Thyroid gland (tissue), 4 donors: ENCODE results near the gene PRRT1B. TPM values are rescaled to one million over a fixed set of nuclear protein-coding genes. Genes with fewer than 3 reads are reported as not detected.
A peak's percentile ranks its signal among the peaks of the same experiment; 100 is the strongest.

Source experiments
- DNase-seq, 2 donors: peaks; one replicate each; pipeline ENCODE4 v3.0.0-alpha.2; 2019
- H3K27ac ChIP-seq, 3 donors: fragments of 200-600 bp; sonication (generic); 1 replicate in 2 of 3; 2 replicates in 1 of 3; pipeline ENCODE4 v1.5.1; 2016 to 2019; ENCODE audit warnings: mild to moderate bottlenecking in 1 of 3, moderate library complexity in 1 of 3
- H3K27me3 ChIP-seq: fragments of 200-600 bp; sonication (generic); one replicate; pipeline ENCODE4 v1.5.1; 2019
- H3K36me3 ChIP-seq, 2 donors: fragments of 200-600 bp; sonication (generic); one replicate each; pipeline ENCODE4 v1.5.1; 2016 to 2019
- H3K4me1 ChIP-seq, 2 donors: fragments of 200-600 bp; sonication (generic); one replicate each; pipeline ENCODE4 v1.5.1; 2017 to 2019
- H3K4me3 ChIP-seq, 3 donors: fragments of 200-600 bp; sonication (generic); replicated peaks in 1 of 3; 1 replicate in 2 of 3; 2 replicates in 1 of 3; pipeline ENCODE4 v1.5.1; 2016; ENCODE audit warnings: mild to moderate bottlenecking in 1 of 3
- H3K9me3 ChIP-seq: fragments of 200-600 bp; sonication (generic); one replicate; pipeline ENCODE4 v1.5.1; 2017
- POLR2A ChIP-seq, 2 donors: fragments of 450-650 bp; IDR thresholded peaks; one replicate each; pipeline ENCODE4 v1.6.1; 2017; ENCODE audit warnings: antibody characterized with exemption in 2 of 2, mild to moderate bottlenecking in 2 of 2, moderate library complexity in 1 of 2
- WGBS, 2 donors: methylation state at CpG; one replicate each; pipeline ENCODE4 v1.1.5; 2017; 5-methylcytosine and 5-hydroxymethylcytosine counted together
- intact Hi-C: fragments of 100-400 bp; cut with DNase I; formaldehyde crosslinking; loops from one replicate; pipeline ENCODE4 v1.15.1; 2023
- total RNA-seq, 4 donors: library from RNA; depleted of rRNA; stranded (reverse); fragments of >200 nt; gene quantifications; one replicate each; pipeline ENCODE4 v1.2.3, GENCODE V29; 2016
- TF ChIP-seq, protein P1 (sequence below), 6 experiments: fragments of 200-600 bp in 3 of 6; fragments of 450-650 bp in 3 of 6; sonication (generic) in 3 of 6; IDR thresholded peaks; one replicate each; pipeline ENCODE4 v1.5.1; 2016 to 2019; ENCODE audit warnings: antibody characterized with exemption in 6 of 6, mild to moderate bottlenecking in 2 of 6, inconsistent platforms in 1 of 6, moderate library complexity in 1 of 6

PRRT1B gene
- total RNA-seq, 4 donors from 2014 or later = not detected

DNA sequence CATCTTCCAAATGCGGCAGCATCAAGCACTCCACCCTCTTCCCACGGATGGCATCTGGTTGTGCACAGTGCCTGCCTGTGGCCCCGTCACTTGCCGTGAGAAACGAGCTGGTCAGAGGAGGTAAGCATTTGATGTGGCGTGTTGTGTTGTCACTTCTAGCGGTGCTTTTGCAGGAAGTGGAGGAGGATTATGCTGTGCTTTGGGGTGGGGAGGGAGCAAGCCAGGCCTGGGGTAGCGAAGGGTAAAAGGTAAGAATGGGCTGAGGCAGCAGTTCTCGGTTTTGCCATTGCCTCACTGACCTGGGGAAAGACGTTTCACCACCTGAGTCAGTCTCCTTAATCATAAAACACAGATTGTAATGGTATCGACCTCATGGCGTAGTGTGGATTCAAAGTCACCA lies 44.9 kb upstream of the PRRT1B start:
- no peaks in the 10 kb centered on the region for H3K9me3 ChIP-seq
- H3K27me3 ChIP-seq = no peaks in the 10 kb centered on the region
- TF ChIP-seq POLR2A (IDR thresholded peaks at IDR 0.05) = no peak
- TF ChIP-seq, protein P1, sequence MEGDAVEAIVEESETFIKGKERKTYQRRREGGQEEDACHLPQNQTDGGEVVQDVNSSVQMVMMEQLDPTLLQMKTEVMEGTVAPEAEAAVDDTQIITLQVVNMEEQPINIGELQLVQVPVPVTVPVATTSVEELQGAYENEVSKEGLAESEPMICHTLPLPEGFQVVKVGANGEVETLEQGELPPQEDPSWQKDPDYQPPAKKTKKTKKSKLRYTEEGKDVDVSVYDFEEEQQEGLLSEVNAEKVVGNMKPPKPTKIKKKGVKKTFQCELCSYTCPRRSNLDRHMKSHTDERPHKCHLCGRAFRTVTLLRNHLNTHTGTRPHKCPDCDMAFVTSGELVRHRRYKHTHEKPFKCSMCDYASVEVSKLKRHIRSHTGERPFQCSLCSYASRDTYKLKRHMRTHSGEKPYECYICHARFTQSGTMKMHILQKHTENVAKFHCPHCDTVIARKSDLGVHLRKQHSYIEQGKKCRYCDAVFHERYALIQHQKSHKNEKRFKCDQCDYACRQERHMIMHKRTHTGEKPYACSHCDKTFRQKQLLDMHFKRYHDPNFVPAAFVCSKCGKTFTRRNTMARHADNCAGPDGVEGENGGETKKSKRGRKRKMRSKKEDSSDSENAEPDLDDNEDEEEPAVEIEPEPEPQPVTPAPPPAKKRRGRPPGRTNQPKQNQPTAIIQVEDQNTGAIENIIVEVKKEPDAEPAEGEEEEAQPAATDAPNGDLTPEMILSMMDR (IDR thresholded peaks at IDR 0.05) = no peak
- WGBS, 2 donors = 81% methylated on average over 12 of the region's 12 CpGs
- peaks cover 26 to 37% of the 10 kb centered on the region in 2 donors for H3K36me3 ChIP-seq
- DNase-seq = no peak
- intact Hi-C loops = no loop called here
- no peak overlapping the region for H3K27ac ChIP-seq
- peaks cover 13 to 17% of the 10 kb centered on the region in 2 donors for H3K4me1 ChIP-seq
- no peak overlapping the region for H3K4me3 ChIP-seq

GRCh38 chr9:131500939-131501541 lies 44.3 kb upstream of the PRRT1B start:
- H3K4me3 ChIP-seq = no peak overlapping the region
- H3K36me3 ChIP-seq = peaks cover 20 to 30% of the 10 kb centered on the region in 2 donors
- peaks cover 13 to 17% of the 10 kb centered on the region in 2 donors for H3K4me1 ChIP-seq
- no peak for TF ChIP-seq POLR2A (IDR thresholded peaks at IDR 0.05)
- TF ChIP-seq, protein P1 (IDR thresholded peaks at IDR 0.05) = no peak
- WGBS, 2 donors = 68 to 71% methylated on average over 5 of the region's 5 CpGs
- H3K27me3 ChIP-seq = no peaks in the 10 kb centered on the region
- no peak for DNase-seq
- H3K9me3 ChIP-seq = no peaks in the 10 kb centered on the region
- no peak overlapping the region for H3K27ac ChIP-seq
- intact Hi-C loops = no loop called here

DNA sequence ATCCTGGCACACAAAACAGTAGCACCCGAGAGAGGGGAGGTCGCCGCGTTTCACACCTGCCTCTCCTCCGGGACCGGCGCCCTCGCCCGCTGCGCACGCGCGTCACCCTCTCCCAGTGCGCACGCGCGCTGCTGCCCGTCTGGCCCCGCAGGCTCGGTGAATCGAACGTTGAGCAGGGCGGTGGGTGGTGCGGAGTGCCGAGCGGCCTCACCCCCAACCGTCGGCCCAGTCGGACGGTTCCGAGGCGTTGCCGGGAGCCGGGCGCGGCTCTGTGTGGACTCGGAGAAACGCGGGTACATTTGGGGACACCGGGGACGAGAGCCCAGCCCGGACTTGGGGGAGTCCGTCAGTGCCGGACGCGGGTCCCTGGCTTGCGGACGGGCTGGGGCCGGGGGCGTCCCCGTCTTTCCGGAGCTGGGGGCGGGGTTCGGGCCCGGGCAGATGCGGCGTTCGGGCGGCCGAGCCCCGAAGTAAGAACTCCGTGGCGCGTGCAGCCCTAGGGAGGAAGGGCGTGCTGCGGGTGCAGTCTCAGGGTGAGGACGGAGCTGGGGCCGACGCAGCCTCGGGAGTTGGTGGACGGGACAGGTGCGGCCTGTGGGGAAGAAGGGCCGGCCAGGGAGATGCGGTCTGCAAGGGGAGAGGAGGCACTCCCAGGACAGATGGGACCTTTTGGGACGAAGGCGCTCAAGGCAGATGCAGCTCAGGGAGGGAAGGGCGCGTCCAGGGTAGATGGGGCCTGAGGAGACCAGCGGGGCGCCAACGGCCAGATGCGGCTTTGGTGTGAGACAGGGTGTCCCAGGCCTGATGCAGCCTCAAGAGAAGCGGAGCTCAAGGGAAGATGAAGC lies 42.3 kb upstream of the PRRT1B start, which contains the start of gene POMT1:
Gene POMT1, plus strand, starts transcription at position 138 of the 845 bp plus-strand sequence. CDS start 1,301 bp downstream, outside the sequence.
- peak within 1 kb of the TSS; percentile 66 to 85 (median 82) for H3K4me3 ChIP-seq
- H3K9me3 ChIP-seq = no peaks in the 10 kb centered on the region
- 1 to 2% methylated on average over 34 to 44 of the region's 83 CpGs for WGBS, 2 donors
- H3K36me3 ChIP-seq = peaks cover under 1 to 16% of the 10 kb centered on the region in 2 donors
- peak; percentile 87 to 89 for DNase-seq
- H3K27me3 ChIP-seq = no peaks in the 10 kb centered on the region
- H3K27ac ChIP-seq = peak within 1 kb of the TSS in 2 of 3 donors; percentile 46 to 52
- peak in 1 of 2 donors; percentile 64 for TF ChIP-seq POLR2A (IDR thresholded peaks at IDR 0.05)
- TF ChIP-seq, protein P1 (IDR thresholded peaks at IDR 0.05) = peak in 2 of 6 experiments; percentile 2 to 19
- intact Hi-C loops = no loop called here
- H3K4me1 ChIP-seq = peaks cover 13 to 17% of the 10 kb centered on the region in 2 donors

- intact Hi-C loops = no loop called here
- H3K36me3 ChIP-seq = peaks cover 0 to 8% of the 10 kb centered on the region in 2 donors
- peaks cover 13 to 17% of the 10 kb centered on the region in 2 donors for H3K4me1 ChIP-seq
- no peaks in the 10 kb centered on the region for H3K27me3 ChIP-seq
- H3K9me3 ChIP-seq = no peaks in the 10 kb centered on the region
- WGBS, 2 donors = 18 to 22% methylated on average over 10 to 30 of the region's 32 CpGs
- H3K27ac ChIP-seq = no peak overlapping the region
- H3K4me3 ChIP-seq = peak overlapping the region; percentile 66 to 85 (median 82)
- peak; percentile 16 to 18 for DNase-seq
- TF ChIP-seq, protein P1 (IDR thresholded peaks at IDR 0.05) = no peak
- no peak for TF ChIP-seq POLR2A (IDR thresholded peaks at IDR 0.05)
Observed at GRCh38 chr9:131503626-131504465, 41.5 kb upstream of the PRRT1B start.
